Esophagus muscularis mucosa (tissue), 3 donors: Measurements from ENCODE around the gene GSN.

Source experiments
- CTCF ChIP-seq, 3 experiments: fragments of 200-600 bp in 2 of 3; fragments of 450-650 bp in 1 of 3; sonication (generic) in 2 of 3; IDR thresholded peaks; one replicate each; pipeline ENCODE4 v1.5.1; 2017 to 2019; ENCODE audit warnings: antibody characterized with exemption in 3 of 3, mild to moderate bottlenecking in 2 of 3, moderate library complexity in 1 of 3
- POLR2A ChIP-seq: fragments of 450-650 bp; IDR thresholded peaks from one replicate; pipeline ENCODE4 v1.6.1; 2017; ENCODE audit warnings: antibody characterized with exemption, moderate library complexity, mild to moderate bottlenecking, low read depth

GRCh38 chr9:121373011-121373729 lies 105.2 kb downstream of the GSN start:
- TF ChIP-seq CTCF (IDR thresholded peaks at IDR 0.05) (no peak), POLR2A (no peak)
